HFF-Myc (cell line): ENCODE results near the gene GADD45G.

Source experiments
- DNase-seq: peaks from one replicate; pipeline ENCODE4 v3.0.0-alpha.2; 2011; ENCODE audit warnings: low read depth; ENCODE audit errors: extremely low read depth
- H3K4me3 ChIP-seq: replicated peaks from 2 replicates; pipeline ENCODE4 v1.5.1; 2011; ENCODE audit warnings: low read depth, mild to moderate bottlenecking, control low read depth, low read length
- CTCF ChIP-seq: IDR thresholded peaks from 2 replicates; pipeline ENCODE4 v1.5.1; 2012; ENCODE audit warnings: mild to moderate bottlenecking, low read depth, low read length, control low read depth; ENCODE audit errors: missing control alignments

The GADD45G gene

DNA sequence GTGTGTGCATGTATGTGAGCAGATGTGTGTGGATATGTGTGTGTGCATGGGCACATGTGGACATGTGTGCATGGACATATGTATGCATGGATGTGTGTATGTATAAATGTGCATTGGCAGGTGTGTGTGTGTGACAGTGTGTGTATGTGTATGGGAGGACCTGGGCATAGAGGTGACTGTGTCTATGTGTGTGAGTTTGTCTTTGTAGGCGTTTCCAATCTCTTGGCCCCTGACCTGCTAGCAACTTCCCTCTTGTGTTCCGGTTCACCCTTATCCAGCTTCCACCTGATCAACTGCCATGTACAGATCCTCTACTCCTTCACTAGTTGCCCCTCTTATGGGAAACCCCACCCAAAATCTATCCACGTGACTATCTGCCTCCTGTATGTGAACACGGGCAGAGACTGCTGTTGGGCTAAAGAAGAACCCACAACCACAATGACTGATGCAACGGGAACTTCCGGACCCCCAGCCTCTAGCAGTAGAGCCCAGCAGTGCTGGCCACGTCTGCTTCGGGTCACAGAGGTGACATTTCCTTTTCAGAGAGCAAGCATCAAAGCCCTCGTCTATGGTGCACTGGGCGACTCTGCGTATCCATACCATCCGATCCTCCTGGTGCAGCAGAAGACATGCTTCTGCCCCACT, 24.9 kb upstream of the GADD45G start:
- no peak overlapping the region for H3K4me3 ChIP-seq
- no peak for DNase-seq
- TF ChIP-seq CTCF = no peak

GRCh38 chr9:89586311-89586710, 18.5 kb upstream of the GADD45G start:
- TF ChIP-seq CTCF = no peak
- DNase-seq = no peak
- H3K4me3 ChIP-seq = no peak overlapping the region

- DNase-seq = no peak
- H3K4me3 ChIP-seq = no peak overlapping the region
- no peak for TF ChIP-seq CTCF
Observed at GRCh38 chr9:89588271-89588879, 16.4 kb upstream of the GADD45G start.

GRCh38 chr9:89590415-89590814, 14.4 kb upstream of the GADD45G start:
- TF ChIP-seq CTCF = no peak
- DNase-seq = no peak
- no peak overlapping the region for H3K4me3 ChIP-seq

DNA sequence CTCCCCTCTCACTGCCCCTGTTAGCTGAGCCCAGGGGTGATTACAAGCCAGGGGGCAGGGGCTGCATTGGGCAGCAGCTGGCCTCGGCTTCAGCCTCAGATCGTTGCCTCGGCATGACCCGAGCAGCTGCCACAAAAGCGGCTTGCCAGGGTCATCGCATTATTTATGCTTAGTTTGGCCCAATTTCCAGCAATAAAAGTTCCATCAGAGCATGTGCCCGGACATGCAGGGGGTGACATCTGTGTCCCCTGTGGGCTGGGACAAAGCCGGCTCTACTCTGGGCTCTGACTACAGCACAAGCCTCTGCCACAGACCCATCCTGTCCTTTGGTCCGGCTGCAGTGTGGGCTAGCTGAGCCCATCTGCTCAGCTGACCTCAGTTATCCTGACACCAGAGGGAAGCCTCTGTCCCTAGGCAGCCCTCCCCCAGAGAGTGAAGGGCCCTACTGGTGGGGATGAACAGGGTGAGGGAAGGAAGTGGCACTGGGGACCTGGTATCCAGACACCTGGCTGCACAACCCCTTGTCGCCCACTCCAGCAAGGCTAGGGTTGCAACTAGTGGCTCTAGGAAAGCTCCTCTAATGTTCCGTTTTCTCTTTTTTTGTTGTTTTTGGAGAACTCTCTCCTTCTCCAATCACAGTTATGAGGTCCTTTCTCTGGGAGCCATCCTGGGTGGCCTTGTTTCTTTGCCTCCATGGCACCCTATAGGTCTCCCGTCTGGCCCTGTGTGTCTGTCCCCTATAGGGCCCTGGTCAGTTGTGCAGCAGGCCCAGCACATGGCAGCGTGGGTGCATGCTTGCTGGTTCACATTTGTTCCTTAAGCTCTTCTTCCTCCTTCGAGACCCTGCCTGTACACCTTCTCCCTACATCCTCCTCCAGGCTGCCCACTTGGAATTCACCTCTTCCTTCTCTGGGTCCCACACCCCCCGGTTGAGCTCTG, 13.3 kb upstream of the GADD45G start:
- DNase-seq = no peak
- no peak for TF ChIP-seq CTCF
- no peak overlapping the region for H3K4me3 ChIP-seq

GRCh38 chr9:89592213-89592815, 12.5 kb upstream of the GADD45G start:
- no peak overlapping the region for H3K4me3 ChIP-seq
- DNase-seq = no peak
- no peak for TF ChIP-seq CTCF
